GM18858 (cell line): Measurements from ENCODE around the gene RAB43.
"Not testable (repeated sequence)": the region's sequence is repeated elsewhere in the genome, so short reads cannot be mapped to it uniquely, and the experiment has no call there.

ENCODE experiments used
- ATAC-seq: cut with Tn5 transposase; IDR thresholded peaks from one replicate; pipeline ENCODE4 v1.9.1; 2021; ENCODE audit not compliant: unreplicated experiment

RAB43 gene

DNA sequence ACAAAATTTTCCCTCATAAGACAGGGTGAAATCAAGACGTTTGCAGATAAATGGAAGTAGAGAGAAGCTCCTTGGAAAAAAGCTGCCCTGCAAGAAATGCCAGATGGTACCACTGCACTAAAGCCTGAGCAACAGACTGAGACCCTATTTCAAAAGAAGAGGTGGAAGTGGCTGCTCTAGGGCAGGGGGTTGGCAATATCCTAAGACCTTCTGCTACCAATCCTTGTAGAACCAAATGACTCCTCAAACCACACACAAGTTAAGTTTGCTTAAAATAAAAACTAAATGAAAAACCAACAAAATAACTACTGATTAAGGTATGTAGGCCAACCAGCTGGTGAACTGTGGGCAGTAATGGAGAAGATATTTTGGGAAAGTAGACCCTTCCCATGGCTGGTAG lies 21.3 kb downstream of the RAB43 start:
- ATAC-seq = no peak

DNA sequence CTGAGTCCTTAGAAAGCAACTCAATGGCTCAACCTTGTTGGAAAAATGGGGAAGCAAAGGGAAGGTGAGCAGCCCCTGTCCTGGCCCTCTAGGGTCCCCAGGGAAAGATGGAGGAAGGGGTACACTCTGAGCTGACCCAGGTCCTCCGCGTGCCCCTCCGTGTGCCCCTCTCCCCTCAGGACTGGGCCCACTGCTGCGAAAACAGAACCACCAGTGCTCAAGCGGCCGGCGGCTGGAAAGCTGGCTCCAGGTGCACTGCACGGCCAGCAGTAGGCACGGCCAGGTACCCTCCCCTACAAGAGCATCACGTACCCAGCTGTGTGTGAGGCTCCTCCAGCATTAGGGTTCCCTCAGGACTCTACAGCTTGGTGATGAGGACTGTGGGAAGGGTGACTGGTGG lies 26.3 kb downstream of the RAB43 start:
- ATAC-seq = no peak

DNA sequence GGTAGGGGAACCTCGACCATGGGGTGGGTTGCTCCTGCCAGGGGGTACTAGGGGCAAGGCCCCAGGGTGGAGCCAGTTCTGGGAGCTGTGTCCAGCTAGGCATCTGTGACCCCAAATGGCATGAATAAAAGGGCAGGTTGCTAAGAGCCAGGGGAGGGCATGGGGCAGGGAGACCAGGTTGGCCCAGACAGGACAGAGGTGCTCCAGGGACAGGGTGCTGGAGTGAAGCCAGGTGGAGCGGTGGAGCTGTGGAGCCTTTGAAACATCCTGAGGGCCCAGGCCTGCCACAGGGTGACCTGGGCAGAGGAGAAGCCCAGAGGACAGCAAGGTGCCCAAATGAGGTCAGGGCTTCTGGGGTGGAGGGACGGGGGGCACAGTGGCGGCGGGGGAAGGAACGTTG lies 33.3 kb downstream of the RAB43 start:
- not testable (repeated sequence) for ATAC-seq

DNA sequence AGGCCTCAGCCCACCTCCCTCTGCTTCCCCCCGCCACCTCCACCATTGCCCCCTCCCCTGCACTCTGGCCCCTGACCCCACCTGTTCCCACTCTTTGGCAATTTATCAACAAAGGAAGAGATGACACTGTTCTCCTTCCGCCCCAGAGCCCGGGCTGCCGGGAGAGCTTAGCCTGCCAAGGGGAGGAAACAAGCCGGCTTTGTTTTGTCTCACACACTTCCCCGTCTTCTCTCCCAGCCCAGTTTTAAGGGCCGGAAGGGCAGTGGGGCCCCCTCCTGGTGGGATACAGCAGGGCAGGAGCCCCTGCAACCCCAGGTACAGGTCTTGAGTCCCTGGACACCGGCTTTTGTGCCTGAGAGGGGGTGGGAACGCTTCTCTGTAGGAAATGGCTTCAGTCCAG lies 33.7 kb downstream of the RAB43 start:
- not testable (repeated sequence) for ATAC-seq

DNA sequence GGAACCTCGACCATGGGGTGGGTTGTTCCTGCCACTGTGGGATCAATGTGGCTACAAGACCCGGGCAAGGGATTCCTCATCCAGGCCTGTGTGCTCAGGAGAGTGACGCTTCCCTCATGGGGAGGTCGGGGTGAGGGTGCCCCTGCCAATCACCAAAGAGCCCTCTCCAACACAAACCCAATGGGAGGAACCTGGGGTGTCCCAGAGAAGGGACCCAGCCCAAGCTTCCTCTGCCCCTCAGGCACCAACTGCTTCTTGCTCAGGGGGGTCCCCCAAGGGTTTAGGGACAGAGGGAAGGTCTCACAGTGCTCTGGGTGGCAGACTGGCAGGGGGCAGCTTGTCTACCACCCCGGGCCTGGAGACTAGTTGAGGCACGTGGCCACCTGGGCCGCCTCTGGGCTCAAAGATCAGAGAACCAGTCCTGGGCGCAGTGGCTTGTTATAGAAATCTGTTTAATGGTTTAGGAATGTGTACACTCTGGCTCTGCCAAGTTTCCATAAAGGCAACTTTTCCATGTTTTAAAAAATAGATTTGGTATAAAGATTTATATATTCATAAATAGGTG lies 34.4 kb downstream of the RAB43 start:
- ATAC-seq = no peak

DNA sequence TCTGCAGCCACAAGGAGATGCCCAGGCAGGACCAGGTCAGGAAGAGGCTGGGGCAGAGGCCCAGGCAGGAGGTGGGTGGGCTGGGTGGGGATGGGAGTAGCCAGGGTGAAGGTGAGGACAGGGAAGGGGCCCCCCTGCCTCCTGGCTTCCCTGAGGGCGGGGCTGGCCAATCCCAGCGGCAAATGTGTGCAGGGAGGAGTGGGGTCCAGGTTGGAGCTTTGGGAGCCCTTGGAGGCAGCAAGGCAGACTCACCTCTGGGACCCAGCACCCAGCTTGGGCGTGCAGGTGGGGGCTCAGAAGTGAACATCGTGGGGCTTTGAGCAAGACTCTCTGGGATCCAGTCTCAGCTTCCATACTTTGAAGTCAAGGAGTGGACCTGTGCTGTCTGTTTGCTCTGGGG lies 35.8 kb downstream of the RAB43 start:
- ATAC-seq = no peak

DNA sequence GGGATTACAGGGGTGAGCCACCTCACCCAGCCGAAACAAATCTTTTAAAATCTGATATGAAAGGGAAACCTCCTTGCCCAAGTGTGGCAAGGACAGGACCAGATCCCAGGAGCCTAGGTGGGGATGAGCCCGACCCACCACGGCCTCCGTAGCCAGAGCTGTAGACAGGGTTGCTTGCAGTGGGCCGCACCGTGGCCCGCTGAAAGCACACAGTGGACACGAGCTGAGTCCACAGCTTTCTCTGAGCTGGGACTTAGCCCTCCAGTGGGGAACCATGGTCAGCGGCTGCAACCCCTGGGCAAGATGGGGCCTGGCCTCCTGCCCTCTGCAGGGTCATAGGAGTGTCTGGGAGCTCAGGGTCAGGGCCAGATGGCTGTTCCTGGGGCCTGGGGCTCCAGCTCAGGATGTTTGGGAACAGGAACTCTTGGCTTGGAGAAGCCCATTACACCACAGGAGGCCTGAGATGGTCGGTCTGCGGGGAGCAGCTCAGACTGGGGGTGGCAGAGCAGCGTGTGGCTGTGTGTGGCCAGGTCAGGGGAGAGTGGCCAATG lies 36.4 kb downstream of the RAB43 start:
- no peak for ATAC-seq

DNA sequence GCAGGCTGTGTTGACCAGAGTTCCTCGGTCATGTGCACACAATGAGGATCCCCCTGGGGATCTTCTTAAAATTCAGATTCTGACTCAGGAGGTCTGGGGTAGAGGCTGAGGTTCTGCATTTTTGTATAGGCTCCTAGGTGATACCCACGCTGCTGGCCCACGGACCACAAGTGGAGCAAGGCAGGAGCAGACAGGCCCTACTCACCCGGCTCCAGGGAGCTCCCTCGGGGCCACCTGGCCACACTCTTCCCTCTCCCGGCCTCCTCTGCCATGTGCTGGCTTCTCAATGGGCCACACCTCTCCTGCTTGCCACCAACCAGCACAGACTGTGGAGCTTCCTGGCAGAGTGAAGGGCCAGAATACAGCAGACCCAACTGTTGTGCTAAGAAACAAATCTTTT lies 37.1 kb downstream of the RAB43 start:
- no peak for ATAC-seq

DNA sequence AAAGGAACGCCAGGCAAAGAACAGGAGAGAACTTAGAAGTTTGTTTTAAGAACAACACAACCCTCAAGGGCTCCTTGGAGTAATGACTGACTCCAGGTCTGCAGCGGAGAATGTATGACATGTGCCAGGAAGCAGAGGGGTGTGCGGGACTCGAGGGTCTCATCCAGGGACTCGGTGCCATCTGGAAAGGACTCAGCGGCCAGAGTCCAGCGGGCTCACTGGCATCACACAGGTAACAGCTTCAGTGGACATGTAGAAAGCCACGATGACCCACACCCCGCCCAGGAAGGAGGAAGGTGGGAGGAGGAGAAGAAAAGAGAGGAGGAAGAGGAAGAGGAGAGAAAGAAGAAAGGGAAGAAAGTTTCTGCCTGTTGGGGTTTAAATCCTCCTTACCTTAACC lies 39.6 kb downstream of the RAB43 start:
- ATAC-seq = no peak

DNA sequence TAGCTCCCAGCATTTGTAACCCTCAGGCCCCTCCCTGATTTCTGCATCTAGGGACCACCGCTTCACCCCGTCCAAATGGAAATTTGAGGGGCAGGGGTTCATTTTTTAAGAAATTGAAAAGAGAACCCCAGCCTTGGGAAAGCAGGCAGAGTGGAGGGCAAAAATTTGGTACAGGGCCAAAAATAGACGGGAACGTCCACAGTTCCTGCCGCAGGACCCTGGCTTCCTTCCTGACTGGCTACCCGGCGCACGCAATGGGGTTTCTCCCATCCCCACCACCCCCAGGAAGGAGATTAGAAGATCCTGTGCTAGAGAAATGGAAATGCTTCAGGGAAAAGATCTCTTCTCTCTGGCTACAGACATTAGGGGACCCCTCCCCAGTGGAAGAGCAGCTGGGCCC lies 40.1 kb downstream of the RAB43 start:
- ATAC-seq = no peak

DNA sequence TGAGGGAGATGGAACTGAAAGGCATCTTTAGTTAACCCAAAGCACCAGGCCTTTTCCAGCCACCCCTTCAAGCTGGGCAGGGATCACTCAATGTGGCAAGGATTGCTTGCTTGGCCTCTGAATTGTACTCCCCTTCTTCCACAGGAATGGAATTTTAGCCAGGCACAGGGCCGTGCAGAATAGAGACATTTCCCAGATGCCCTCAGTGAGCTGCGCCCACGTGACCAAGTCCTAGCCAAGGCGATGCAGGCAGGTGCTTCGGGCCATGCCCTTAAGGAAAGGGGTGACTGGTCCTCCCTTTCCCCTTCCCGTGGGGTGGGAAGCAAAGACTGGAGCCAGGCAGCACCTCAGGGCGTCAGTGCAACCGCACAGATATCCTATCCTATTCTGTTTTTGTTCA lies 43.1 kb downstream of the RAB43 start:
- no peak for ATAC-seq

DNA sequence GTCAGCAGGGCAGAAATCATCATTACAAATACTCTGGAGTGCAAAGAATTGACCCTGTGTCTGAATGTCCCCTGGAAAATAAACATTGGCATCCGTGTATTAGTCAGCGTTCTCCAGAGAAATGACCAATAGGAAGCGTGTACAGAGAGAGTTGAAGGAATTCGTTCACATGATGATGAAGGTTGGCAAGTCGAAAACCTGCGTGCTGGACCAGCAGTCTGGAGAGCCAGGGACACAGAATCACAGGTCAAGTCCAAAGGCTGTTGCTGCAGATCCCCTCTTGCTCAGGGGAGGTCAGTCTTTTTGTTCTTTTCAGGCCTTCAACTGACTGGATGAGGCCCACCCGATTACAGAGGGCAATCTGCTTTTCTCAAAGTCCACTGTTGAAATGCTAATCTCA lies 44.4 kb downstream of the RAB43 start:
- ATAC-seq = no peak

DNA sequence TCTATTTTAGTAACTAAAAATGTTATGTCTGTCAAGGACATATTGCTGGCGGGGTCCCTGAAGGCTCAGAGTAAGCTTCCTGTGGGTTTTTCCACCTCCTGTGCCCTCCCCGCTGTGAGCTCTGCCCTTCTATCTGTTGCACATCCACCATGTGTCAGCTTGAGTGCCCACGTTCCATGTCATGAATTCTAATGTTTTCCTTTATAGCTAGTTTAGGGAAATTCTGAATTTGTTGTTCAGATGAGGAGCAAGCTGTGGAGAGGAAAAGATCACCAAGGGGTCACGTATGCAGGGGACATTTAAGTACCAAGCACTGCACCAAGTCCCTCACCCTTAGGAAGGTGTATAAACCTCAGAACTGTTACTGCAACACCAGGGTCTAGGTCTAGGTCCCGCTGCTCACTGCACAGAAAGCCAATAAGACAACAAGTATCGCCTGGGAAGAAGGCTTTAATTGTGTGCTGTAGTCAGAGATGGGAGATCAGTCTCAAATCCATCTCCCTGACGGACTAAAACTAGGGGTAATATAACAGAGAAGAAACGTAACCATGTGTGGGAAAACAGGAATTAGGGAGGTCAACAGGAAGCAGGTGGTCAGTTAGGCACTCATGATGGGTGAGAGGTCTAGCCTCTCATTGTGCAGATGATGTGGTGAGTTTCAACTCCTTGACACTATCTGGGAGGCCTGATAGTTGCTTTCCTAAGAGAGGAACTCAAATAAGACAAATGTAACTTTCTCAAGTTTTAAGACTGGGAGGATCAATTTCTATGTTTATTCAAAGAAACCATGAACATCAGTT lies 51.3 kb downstream of the RAB43 start:
- ATAC-seq = no peak

DNA sequence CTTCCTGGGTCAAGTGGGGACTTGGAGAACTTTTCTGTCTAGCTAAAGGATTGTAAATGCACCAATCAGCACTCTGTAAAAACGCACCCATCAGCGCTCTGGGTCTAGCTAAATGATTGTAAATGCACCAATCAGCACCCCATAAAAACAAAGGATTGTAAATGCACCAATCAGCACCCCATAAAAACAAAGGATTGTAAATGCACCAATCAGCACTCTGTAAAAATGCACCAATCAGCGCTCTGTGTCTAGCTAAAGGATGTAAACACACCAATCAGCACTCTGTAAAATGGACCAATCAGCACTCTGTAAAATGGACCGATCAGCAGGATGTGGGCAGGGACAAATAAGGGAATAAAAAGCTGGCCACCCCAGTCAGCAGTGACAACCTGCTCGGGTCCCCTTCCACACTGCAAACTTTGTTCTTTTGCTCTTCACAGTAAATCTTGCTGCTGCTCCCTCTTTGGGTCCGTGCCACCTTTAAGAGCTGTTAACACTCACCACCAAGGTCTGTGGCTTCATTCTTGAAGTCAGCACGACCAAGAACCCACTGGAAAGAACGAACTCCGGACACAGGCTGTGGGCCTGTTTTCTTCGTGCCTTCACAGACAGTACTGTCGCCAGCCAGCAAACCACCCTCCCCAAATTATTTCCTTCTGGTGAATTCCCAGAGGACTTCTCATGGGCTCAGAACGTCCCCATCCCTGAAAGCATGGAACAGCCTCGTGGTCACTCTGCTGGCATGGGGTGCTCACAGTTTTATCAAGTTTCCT lies 52.1 kb downstream of the RAB43 start:
- ATAC-seq = not testable (repeated sequence)

DNA sequence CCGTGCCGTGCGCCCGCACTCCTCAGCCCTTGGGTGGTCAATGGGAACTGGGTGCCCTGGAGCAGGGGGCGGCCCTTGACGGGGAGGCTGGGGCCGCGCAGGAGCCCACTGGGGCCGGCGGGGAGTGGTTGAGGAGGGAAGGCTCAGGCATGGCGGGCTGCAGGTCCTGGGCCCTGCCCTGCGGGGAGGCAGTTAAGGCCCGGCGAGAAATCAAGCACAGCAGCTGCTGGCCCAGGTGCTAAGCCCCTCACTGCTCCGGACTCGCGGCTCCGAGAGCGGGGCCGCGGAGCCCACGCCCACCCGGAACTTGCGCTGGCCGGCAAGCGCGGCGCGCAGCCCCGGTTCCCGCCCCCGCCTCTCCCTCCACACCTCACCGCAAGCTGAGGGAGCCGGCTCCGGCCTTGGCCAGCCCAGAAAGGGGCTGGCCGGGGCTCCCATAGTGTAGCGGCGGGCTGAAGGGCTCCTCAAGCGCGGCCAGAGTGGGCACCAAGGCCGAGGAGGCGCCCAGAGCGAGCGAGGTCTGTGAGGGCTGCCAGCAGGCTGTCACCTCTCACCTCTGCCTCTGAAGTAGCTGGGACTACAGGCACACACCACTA lies 53.2 kb downstream of the RAB43 start:
- no peak for ATAC-seq

DNA sequence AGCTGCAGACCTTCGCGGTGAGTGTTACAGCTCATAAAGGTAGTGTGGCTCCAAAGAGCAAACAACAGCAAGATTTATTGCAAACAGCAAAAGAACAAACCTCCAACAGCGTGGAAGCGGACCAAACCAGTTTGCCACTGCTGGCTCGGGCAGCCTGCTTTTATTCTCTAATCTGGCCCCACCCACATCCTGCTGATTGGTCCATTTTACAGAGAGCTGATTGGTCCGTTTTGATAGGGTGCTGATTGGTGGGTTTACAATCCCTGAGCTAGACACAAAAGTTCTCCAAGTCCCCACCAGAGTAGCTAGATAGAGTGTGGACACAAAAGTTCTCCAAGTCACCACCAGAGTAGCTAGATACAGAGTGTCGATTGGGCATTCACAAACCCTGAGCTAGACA lies 53.9 kb downstream of the RAB43 start:
- ATAC-seq = not testable (repeated sequence)

DNA sequence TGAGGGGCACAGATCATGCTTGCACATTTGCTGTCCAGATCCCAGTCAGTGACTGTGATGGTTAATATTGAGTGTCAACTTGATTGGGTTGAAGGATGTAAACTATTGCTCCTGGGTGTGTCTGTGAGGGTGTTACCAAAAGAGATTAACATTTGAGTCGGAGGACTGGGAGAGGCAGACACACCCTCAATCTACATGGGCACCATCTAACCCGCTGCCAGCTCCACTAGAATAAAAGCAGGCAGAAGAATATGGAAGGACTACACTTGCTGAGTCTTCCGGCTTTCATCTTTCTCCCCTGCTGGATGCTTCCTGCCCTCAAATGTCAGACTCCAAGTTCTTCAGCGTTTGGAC lies 55.9 kb downstream of the RAB43 start:
- no peak for ATAC-seq

DNA sequence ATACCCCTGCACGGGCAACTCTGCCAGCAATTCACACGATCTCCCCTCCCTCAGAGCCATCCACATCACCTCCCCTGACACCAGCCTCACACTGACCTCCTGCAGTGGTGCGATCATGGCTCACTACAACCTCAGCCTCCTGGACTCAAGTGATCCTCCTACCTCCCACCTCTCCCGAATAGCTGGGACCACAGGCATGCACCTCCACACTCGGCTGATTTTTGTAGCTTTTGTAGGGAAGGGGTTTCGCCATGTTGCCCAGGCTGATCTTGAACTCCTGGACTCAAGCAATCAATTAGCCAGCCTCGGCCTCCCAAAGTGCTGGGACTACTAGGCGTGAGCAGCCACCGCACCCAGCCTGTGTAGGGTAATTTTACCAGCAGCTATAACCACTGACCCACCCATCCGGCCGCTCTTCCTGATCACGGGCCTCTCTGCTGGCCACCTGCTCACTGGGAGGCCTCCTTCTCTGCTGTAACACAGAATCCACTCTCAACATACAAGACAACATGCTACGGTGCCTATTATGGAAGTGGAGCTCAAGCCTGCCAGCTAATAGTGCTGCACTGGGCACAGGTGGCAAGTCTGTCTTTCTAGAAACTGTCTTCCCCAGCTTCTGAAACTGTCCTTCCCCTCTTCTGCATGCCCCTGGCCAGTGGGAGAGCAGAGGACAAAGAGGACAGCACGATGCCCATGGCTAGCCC lies 56.4 kb downstream of the RAB43 start:
- no peak for ATAC-seq

DNA sequence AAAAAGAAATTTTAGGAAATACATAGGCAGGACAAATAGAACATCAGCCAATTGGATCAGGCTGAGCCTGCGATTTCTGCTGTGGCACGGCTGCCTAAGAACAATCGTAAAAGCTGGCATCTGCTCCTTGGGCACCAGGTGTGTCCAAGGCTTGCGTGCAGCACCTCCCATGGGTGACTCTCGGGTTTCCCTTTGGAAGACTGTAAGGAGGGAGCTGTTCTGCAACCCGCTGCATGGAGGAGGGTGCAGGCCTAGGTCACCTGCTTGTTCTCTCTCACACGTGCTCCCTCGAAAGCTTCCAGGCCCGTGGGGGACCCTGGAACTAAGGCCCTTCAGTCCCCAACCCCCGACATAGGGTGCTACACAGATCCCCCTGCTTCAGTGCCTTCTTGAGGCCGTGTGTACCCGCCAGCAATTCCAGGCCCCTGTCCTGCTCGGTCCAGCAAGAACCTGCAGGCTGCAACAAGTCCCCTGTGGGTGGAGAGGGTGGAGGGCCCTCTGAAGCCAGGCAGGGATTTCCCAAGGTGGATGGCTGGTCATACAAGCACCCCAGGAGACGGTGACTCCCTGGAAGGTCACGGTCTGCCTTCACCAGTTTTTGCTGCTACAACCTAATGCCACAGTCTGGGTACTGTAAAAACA lies 57.6 kb downstream of the RAB43 start:
- no peak for ATAC-seq

DNA sequence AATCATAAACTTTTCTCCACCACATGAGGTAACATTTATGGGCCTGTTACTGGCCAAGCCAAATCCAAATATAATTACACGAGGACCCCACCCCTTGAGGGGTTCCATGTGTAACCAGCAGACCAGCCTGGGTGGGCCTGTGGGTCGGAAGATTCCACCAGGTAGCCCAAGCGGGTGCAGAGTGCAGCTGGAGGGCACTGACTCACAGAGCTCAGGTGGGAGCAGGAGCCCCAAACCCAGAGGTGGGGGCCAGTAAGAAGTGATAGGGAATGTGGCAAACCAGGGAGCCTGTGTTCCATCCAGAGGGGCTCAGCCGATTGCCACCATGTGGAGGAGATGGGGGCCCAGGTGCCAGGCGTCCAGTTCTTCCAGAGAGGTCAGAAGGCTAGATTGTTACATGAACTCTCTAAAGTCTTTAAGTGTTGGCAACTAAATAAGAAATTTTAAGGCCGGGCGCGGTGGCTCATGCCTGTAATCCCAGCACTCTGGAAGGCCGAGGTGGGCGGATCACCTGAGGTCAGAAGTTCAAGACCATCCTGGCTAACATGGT lies 58.4 kb downstream of the RAB43 start:
- no peak for ATAC-seq
